SU-DHL-6 (cell line): Measurements from ENCODE around the gene BIN2.

ENCODE experiments used
- H2AFZ ChIP-seq: fragments of 200-600 bp; sonication (generic); 2 replicates; pipeline ENCODE4 v1.6.1; 2014; ENCODE audit warnings: low read depth, mild to moderate bottlenecking, moderate library complexity, mixed read lengths, antibody characterized with exemption, low read length; ENCODE audit not compliant: severe bottlenecking
- H3F3A ChIP-seq: fragments of 200-600 bp; shearing (Covaris generic); 2 replicates; pipeline ENCODE4 v1.6.0; 2016; ENCODE audit warnings: antibody characterized with exemption, mild to moderate bottlenecking; ENCODE audit not compliant: insufficient read depth
- H3K27ac ChIP-seq: fragments of 200-600 bp; sonication (generic); 2 replicates; pipeline ENCODE4 v1.5.1; 2016; ENCODE audit warnings: low read depth, mild to moderate bottlenecking, low read length, moderate library complexity, mixed read lengths
- H3K27me3 ChIP-seq: fragments of 200-600 bp; sonication (generic), shearing (Covaris generic); 2 replicates; pipeline ENCODE4 v1.6.0; 2014; ENCODE audit warnings: mild to moderate bottlenecking, low read length
- H3K36me3 ChIP-seq: fragments of 200-600 bp; sonication (generic); 2 replicates; pipeline ENCODE4 v1.6.1; 2014; ENCODE audit warnings: mild to moderate bottlenecking, low read length, mixed read lengths
- H3K4me2 ChIP-seq: fragments of 300-600, 200-600 bp; shearing (Covaris generic), sonication (generic); 2 replicates; pipeline ENCODE4 v1.6.0; 2014; ENCODE audit warnings: low read length, low read depth, mild to moderate bottlenecking; ENCODE audit not compliant: poor library complexity, severe bottlenecking
- H3K4me3 ChIP-seq: fragments of 200-600 bp; sonication (generic); 2 replicates; pipeline ENCODE4 v1.5.1; 2014; ENCODE audit warnings: antibody characterized with exemption, low read length, mild to moderate bottlenecking, mixed read lengths; ENCODE audit not compliant: insufficient read depth, poor library complexity, severe bottlenecking
- H3K79me2 ChIP-seq: fragments of 200-600 bp; sonication (generic); 2 replicates; pipeline ENCODE4 v1.6.1; 2014; ENCODE audit warnings: mild to moderate bottlenecking, low read length, moderate library complexity; ENCODE audit not compliant: insufficient read depth
- H3K9ac ChIP-seq: fragments of 200-600 bp; sonication (generic); 2 replicates; pipeline ENCODE4 v1.7.0; 2014; ENCODE audit warnings: mild to moderate bottlenecking, low read length
- H3K9me2 ChIP-seq: fragments of 200-600 bp; sonication (generic); replicated peaks from 2 replicates; pipeline ENCODE4 v1.6.1; 2014; ENCODE audit warnings: low read length; ENCODE audit not compliant: insufficient read depth
- H3K9me3 ChIP-seq: fragments of 200-600 bp; sonication (generic); 2 replicates; pipeline ENCODE4 v1.6.1; 2014; ENCODE audit warnings: low read length, mixed read lengths; ENCODE audit not compliant: insufficient read depth
- H4K20me1 ChIP-seq: fragments of 200-600 bp; sonication (generic); 2 replicates; pipeline ENCODE4 v1.6.1; 2014; ENCODE audit warnings: low read depth, mild to moderate bottlenecking, antibody characterized with exemption, low read length, moderate library complexity, mixed read lengths
- CTCF ChIP-seq: fragments of 200-600 bp; sonication (generic); IDR thresholded peaks from one replicate; pipeline ENCODE4 v1.5.1; 2017; ENCODE audit warnings: antibody characterized with exemption, mild to moderate bottlenecking, low read length, moderate library complexity; ENCODE audit not compliant: insufficient read depth, poor library complexity, severe bottlenecking
- EZH2phosphoT487 ChIP-seq: fragments of 200-600 bp; sonication (generic), shearing (Covaris generic); conservative IDR thresholded peaks from 2 replicates; pipeline ENCODE4 v1.6.1; 2018; ENCODE audit warnings: mild to moderate bottlenecking, antibody characterized with exemption, low read length, moderate library complexity, mixed read lengths

BIN2 gene

GRCh38 chr12:51244269-51244668 lies 79.7 kb downstream of the BIN2 start:
- H3K9me2 ChIP-seq, result no peaks in the 10 kb centered on the region
- no peak overlapping the region for H3K9ac ChIP-seq
- H3K27ac ChIP-seq, result no peak overlapping the region
- H3K27me3 ChIP-seq, result no peaks in the 10 kb centered on the region
- TF ChIP-seq CTCF, result no peak
- no peak for TF ChIP-seq EZH2phosphoT487
- H3F3A ChIP-seq, result peaks cover 32% of the 10 kb centered on the region; the same call in 1 of the 2 replicates
- H3K9me3 ChIP-seq, result no peaks in the 10 kb centered on the region
- no peak overlapping the region for H3K4me3 ChIP-seq
- H3K79me2 ChIP-seq, result peaks cover 17% of the 10 kb centered on the region; the same call in 1 of the 2 replicates
- H2AFZ ChIP-seq, result no peak overlapping the region
- peaks cover 11% of the 10 kb centered on the region for H3K36me3 ChIP-seq
- H4K20me1 ChIP-seq, result peaks cover 6% of the 10 kb centered on the region; the same call in 1 of the 2 replicates
- no peak overlapping the region for H3K4me2 ChIP-seq

- no peaks in the 10 kb centered on the region for H3K27me3 ChIP-seq
- H3F3A ChIP-seq, result peaks cover 32% of the 10 kb centered on the region; the same call in 1 of the 2 replicates
- no peak overlapping the region for H3K4me2 ChIP-seq
- no peak overlapping the region for H3K4me3 ChIP-seq
- H3K27ac ChIP-seq, result no peak overlapping the region
- no peak overlapping the region for H3K9ac ChIP-seq
- H3K9me2 ChIP-seq, result no peaks in the 10 kb centered on the region
- no peak overlapping the region for H2AFZ ChIP-seq
- H3K79me2 ChIP-seq, result peaks cover 19% of the 10 kb centered on the region; the same call in 1 of the 2 replicates
- H3K36me3 ChIP-seq, result peaks cover 11% of the 10 kb centered on the region
- no peaks in the 10 kb centered on the region for H3K9me3 ChIP-seq
- TF ChIP-seq CTCF (no peak), EZH2phosphoT487 (no peak)
- peaks cover 6% of the 10 kb centered on the region; the same call in 1 of the 2 replicates for H4K20me1 ChIP-seq
These were observed 81.1 kb downstream of the BIN2 start for GRCh38 chr12:51242876-51243275.

GRCh38 chr12:51242120-51242519 lies 81.9 kb downstream of the BIN2 start:
- TF ChIP-seq CTCF (no peak), EZH2phosphoT487 (no peak)
- Histone ChIP-seq H3K79me2 (peaks cover 19% of the 10 kb centered on the region; the same call in 1 of the 2 replicates), H3F3A (peaks cover 32% of the 10 kb centered on the region; the same call in 1 of the 2 replicates), H3K27ac (no peak overlapping the region), H3K9ac (no peak overlapping the region), H4K20me1 (peaks cover 6% of the 10 kb centered on the region; the same call in 1 of the 2 replicates), H3K4me3 (no peak overlapping the region), H2AFZ (no peak overlapping the region), H3K9me3 (no peaks in the 10 kb centered on the region), H3K27me3 (no peaks in the 10 kb centered on the region), H3K9me2 (no peaks in the 10 kb centered on the region), H3K36me3 (peaks cover 11% of the 10 kb centered on the region), H3K4me2 (no peak overlapping the region)
